ENCODE results near the gene ZFP64. TPM values are rescaled to one million over a fixed set of nuclear protein-coding genes. Genes with fewer than 3 reads are reported as not detected.

ZFP64 gene
- 33.5 and 34.9 TPM in 2 replicates for total RNA-seq (2021)
- Bru-seq, nascent RNA: percentile 68 among the genes with signal in this experiment
- BruChase-seq, experiment 1, labeled RNA remaining after a 2-hour chase: percentile 69 among the genes with signal in this experiment
- percentile 73 among the genes with signal in this experiment for BruChase-seq, experiment 2, labeled RNA remaining after a 6-hour chase
- long read RNA-seq, transcript ZFP64-208 (5 exons, 762 nt): minor isoform, 7 of 80 reads
- long read RNA-seq, transcript ZFP64-201 (6 exons, 3,264 nt): minor isoform, 14 of 80 reads
- long read RNA-seq, transcript ZFP64-206 (5 exons, 2,234 nt): major isoform, 24 of 80 reads
- long read RNA-seq, partial matches to known transcripts: 10 of 80 reads
- long read RNA-seq, other reads (novel, unspliced or antisense): 21 of 80 reads

DNA sequence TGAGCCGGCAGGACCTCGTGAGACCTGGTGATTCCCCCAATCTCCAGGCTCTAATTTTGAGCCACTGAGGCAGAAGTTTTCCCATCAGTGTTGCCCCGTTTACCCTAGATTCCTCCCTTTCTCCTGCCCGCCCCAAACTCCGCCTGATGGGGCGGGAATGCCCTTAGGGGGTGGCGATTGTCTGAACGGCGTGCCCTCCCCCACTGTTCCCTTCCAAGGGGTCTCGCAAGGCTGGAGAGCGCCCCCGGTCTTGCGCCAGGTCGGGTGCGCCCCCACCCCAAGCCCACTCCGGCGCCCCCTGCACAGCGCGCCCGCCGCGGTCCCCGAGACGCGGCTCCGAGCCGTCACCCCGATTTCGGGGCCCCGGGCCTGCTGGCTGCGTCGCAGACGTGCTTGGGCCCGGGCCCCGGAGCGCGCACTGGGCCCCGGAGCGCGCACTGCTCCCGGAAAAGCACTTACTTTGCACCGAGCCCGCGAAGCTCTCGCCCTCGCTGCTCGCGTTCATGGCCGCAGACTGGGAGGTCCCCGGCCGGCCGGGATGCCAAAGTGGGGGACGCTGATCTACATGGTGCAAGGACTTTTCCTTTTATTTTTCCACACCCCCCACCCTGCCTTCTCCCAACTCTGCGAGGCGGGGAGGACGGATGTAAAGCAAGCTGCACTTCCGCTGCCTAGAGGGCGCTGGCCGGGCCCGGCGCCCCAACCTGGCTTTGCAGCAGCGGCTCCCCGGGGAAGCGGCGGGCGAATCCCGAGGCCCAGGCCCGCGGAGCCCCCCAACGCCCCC is at the start of gene ZFP64:
Gene ZFP64 (minus strand): TSS at position 648 of the 784 bp plus-strand sequence. CDS start 143 bp downstream, at position 505.
- CTCF ChIA-PET: interaction anchor here (0.6 to 1.3 kb wide), 4 partner anchors 9 to 1906 kb away, joined by 3 read pairs; no protein-coding TSS in a partner anchor
- no TSS peak for BruUV-seq (replicated peaks)
- intact Hi-C loops (cut with micrococcal nuclease; ENCODE audit: unreplicated experiment): no loop called here
- Histone ChIP-seq H3K27me3 (replicated peaks; ENCODE audit: insufficient read depth, low read depth, low read length, poor library complexity) (no peaks in the 10 kb centered on the region), H3K4me1 (ENCODE audit: insufficient read depth, low read length, poor library complexity, severe bottlenecking) (peaks cover 15% of the 10 kb centered on the region), H3K27ac (ENCODE audit: low read depth, low read length, poor library complexity, severe bottlenecking) (peak within 1 kb of the TSS; percentile 90), H3K9me3 (ENCODE audit: low read depth, low read length, poor library complexity, severe bottlenecking) (no peaks in the 10 kb centered on the region), H3K4me3 (ENCODE audit: low read depth, low read length, poor library complexity, severe bottlenecking) (peak within 1 kb of the TSS; percentile 88), H3K36me3 (ENCODE audit: insufficient read depth, low read length, poor library complexity, severe bottlenecking) (peaks cover 6% of the 10 kb centered on the region)
- TF ChIP-seq EZH2 (IDR thresholded peaks at IDR 0.05; ENCODE audit: borderline replicate concordance, low read depth, low read length, poor library complexity, severe bottlenecking): no peak
- TF ChIP-seq, protein P1, sequence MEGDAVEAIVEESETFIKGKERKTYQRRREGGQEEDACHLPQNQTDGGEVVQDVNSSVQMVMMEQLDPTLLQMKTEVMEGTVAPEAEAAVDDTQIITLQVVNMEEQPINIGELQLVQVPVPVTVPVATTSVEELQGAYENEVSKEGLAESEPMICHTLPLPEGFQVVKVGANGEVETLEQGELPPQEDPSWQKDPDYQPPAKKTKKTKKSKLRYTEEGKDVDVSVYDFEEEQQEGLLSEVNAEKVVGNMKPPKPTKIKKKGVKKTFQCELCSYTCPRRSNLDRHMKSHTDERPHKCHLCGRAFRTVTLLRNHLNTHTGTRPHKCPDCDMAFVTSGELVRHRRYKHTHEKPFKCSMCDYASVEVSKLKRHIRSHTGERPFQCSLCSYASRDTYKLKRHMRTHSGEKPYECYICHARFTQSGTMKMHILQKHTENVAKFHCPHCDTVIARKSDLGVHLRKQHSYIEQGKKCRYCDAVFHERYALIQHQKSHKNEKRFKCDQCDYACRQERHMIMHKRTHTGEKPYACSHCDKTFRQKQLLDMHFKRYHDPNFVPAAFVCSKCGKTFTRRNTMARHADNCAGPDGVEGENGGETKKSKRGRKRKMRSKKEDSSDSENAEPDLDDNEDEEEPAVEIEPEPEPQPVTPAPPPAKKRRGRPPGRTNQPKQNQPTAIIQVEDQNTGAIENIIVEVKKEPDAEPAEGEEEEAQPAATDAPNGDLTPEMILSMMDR (conservative IDR thresholded peaks at IDR 0.05; ENCODE audit: low read depth, low read length): peak; percentile 71
- POLR2A ChIA-PET (ENCODE audit: low non-redundant PET): interaction anchor here (0.7 kb wide), 1 partner anchor 67 kb away, joined by 5 read pairs; no protein-coding TSS in a partner anchor
- peak; percentile 87 for DNase-seq (ENCODE audit: low spot score)

DNA sequence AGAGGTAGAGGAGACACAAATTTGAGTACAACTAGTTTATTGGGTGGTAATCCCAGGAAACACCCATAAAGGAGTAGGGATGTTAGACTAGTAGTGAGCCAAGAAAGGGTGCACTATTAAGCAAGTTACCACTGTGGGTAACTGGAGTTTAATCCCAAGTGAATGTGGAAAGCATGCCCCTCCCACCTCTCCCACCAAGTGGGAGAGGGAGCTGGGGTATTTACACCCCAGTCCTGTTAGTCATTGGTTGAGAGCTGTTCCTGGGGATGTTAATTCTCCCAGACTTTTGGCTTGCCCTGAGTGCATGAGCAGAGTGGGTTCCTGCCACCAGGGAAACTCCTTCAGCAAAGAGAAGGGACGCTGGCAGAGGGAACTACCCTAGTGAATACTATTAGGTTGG is 49.2 kb upstream of the ZFP64 start:
- Histone ChIP-seq H3K27me3 (replicated peaks; ENCODE audit: insufficient read depth, low read depth, low read length, poor library complexity) (no peaks in the 10 kb centered on the region), H3K36me3 (ENCODE audit: insufficient read depth, low read length, poor library complexity, severe bottlenecking) (no peaks in the 10 kb centered on the region), H3K9me3 (ENCODE audit: low read depth, low read length, poor library complexity, severe bottlenecking) (no peaks in the 10 kb centered on the region), H3K4me1 (ENCODE audit: insufficient read depth, low read length, poor library complexity, severe bottlenecking) (peaks cover 19% of the 10 kb centered on the region), H3K27ac (ENCODE audit: low read depth, low read length, poor library complexity, severe bottlenecking) (no peak overlapping the region), H3K4me3 (ENCODE audit: low read depth, low read length, poor library complexity, severe bottlenecking) (no peak overlapping the region)
- intact Hi-C loops (cut with micrococcal nuclease; ENCODE audit: unreplicated experiment): loop anchor here (2.0 to 5.0 kb wide), 2 partner anchors 71 to 138 kb away; no protein-coding TSS in a partner anchor
- no peak for TF ChIP-seq EZH2 (IDR thresholded peaks at IDR 0.05; ENCODE audit: borderline replicate concordance, low read depth, low read length, poor library complexity, severe bottlenecking)
- TF ChIP-seq, protein P1 (conservative IDR thresholded peaks at IDR 0.05; ENCODE audit: low read depth, low read length): no peak
- ChIA-PET CTCF (interaction anchor here (0.6 kb wide), 2 partner anchors 17 to 126 kb away, joined by 4 to 6 read pairs; no protein-coding TSS in a partner anchor), POLR2A (ENCODE audit: low non-redundant PET) (no interaction called here)
- no TSS peak for BruUV-seq (replicated peaks)
- DNase-seq (ENCODE audit: low spot score): no peak

DNA sequence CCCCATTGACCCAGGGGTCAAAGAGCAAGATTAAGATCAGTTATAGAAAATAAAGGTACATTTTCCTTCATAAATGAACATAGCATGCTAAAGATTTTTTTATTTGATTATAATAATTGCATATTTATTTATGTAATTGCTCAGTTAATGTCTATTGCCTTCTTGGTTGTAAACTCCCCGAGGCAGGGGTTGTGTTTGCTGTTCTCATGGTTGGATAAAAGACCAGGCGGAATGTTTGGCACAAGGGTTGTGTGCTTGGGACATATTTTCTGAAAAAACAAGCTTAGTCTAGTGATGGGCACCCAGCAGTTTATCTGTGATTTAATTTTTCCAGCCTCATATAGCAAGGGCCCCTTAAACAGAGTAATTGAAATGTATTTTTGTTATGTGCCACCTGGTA is 47.5 kb upstream of the ZFP64 start:
- H3K4me3 ChIP-seq (ENCODE audit: low read depth, low read length, poor library complexity, severe bottlenecking): no peak overlapping the region
- DNase-seq (ENCODE audit: low spot score): no peak
- H3K4me1 ChIP-seq (ENCODE audit: insufficient read depth, low read length, poor library complexity, severe bottlenecking): peaks cover 18% of the 10 kb centered on the region
- no peaks in the 10 kb centered on the region for H3K36me3 ChIP-seq (ENCODE audit: insufficient read depth, low read length, poor library complexity, severe bottlenecking)
- TF ChIP-seq, protein P1 (conservative IDR thresholded peaks at IDR 0.05; ENCODE audit: low read depth, low read length): no peak
- no peak for TF ChIP-seq EZH2 (IDR thresholded peaks at IDR 0.05; ENCODE audit: borderline replicate concordance, low read depth, low read length, poor library complexity, severe bottlenecking)
- BruUV-seq (replicated peaks): no TSS peak
- no peaks in the 10 kb centered on the region for H3K27me3 ChIP-seq (replicated peaks; ENCODE audit: insufficient read depth, low read depth, low read length, poor library complexity)
- H3K27ac ChIP-seq (ENCODE audit: low read depth, low read length, poor library complexity, severe bottlenecking): no peak overlapping the region
- no peaks in the 10 kb centered on the region for H3K9me3 ChIP-seq (ENCODE audit: low read depth, low read length, poor library complexity, severe bottlenecking)
- ChIA-PET CTCF (no interaction called here), POLR2A (ENCODE audit: low non-redundant PET) (no interaction called here)
- intact Hi-C loops (cut with micrococcal nuclease; ENCODE audit: unreplicated experiment): no loop called here
